D721Med (cell line): ENCODE measurements around the gene ORM1.

Experiments used
- DNase-seq: peaks from one replicate; pipeline ENCODE4 v3.0.0; 2011; ENCODE audit warnings: low spot score; ENCODE audit not compliant: insufficient read length
- FAIRE-seq: peaks from 2 replicates; lab custom pipeline; 2011; peaks lifted over from hg19 to GRCh38; lab: Jason Lieb, UNC
- TF ChIP-seq, protein P1 (sequence below): IDR thresholded peaks from 2 replicates; pipeline ENCODE4 v1.5.1; 2012; ENCODE audit warnings: mild to moderate bottlenecking, control low read depth; ENCODE audit not compliant: insufficient read depth; ENCODE audit errors: missing control alignments

Gene ORM1

DNA sequence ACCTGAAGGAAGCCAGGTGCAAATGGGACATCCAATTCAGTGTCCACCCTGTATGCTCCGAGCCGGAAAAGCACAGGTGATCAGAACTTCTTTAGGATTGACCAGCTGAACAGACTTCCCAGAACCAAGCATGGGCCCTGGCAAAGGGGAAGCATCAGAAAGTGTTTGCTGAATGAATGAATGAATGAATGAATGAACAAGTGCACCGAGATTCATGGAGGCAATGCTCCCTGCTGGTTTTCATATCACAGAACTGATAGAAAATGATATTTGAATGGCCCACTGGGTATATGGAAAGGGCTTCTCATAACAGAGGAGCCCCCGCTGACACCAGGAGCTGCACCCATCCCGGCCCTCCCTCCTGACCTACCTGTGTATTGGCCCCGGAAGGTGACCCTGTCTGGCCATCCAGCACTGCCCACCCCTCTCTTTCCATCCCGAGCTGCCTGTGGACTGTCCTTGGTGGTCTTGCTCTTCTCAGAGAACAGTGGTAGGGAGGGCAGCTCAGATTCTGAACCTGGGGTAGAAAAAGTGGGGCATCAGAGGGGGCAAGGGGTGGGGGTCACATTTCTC is 22.7 kb downstream of the ORM1 start:
- FAIRE-seq: no peak
- no peak for DNase-seq
- TF ChIP-seq, protein P1, sequence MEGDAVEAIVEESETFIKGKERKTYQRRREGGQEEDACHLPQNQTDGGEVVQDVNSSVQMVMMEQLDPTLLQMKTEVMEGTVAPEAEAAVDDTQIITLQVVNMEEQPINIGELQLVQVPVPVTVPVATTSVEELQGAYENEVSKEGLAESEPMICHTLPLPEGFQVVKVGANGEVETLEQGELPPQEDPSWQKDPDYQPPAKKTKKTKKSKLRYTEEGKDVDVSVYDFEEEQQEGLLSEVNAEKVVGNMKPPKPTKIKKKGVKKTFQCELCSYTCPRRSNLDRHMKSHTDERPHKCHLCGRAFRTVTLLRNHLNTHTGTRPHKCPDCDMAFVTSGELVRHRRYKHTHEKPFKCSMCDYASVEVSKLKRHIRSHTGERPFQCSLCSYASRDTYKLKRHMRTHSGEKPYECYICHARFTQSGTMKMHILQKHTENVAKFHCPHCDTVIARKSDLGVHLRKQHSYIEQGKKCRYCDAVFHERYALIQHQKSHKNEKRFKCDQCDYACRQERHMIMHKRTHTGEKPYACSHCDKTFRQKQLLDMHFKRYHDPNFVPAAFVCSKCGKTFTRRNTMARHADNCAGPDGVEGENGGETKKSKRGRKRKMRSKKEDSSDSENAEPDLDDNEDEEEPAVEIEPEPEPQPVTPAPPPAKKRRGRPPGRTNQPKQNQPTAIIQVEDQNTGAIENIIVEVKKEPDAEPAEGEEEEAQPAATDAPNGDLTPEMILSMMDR: no peak

DNA sequence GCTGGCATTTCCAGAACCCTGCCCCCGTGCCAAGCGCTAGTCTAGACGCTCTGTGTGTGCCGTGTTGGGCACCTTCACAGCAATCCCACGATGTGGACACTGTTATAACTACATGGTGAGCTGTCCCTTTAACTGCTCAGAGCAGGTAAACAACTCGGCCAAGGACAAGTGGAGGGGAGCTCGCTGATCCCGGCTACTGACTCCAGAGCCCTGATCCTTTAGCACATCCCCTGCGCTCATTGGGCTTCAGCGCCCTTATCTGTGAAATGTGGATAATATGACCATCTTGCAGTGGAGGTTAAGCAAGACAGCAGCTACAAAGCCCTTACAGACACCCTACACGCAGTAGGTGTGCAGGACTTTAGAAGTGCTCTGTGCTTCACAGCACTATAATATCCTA is 23.2 kb downstream of the ORM1 start:
- DNase-seq (no peak), FAIRE-seq (no peak)
- TF ChIP-seq, protein P1: no peak

DNA sequence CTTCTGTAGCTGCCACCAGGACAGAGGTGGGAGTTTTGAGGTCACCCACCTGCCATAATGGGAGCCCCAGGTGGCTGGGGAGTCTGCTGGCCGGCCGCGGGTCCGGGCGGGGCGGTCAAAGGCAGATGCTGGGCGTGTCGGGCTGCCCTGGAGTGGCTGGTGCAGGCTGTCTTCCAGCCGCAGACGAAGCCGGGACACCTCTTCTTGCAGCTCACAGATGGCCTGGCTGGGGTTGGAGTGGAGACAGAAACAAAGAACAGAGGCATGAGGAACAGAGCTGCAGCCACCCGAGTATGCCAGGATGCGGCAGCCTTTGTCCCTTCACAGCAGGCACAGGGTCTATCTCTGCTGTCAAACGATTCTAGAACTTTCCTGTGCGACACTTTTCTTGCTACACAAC is 24.8 kb downstream of the ORM1 start:
- FAIRE-seq (no peak), DNase-seq (no peak)
- TF ChIP-seq, protein P1: no peak

DNA sequence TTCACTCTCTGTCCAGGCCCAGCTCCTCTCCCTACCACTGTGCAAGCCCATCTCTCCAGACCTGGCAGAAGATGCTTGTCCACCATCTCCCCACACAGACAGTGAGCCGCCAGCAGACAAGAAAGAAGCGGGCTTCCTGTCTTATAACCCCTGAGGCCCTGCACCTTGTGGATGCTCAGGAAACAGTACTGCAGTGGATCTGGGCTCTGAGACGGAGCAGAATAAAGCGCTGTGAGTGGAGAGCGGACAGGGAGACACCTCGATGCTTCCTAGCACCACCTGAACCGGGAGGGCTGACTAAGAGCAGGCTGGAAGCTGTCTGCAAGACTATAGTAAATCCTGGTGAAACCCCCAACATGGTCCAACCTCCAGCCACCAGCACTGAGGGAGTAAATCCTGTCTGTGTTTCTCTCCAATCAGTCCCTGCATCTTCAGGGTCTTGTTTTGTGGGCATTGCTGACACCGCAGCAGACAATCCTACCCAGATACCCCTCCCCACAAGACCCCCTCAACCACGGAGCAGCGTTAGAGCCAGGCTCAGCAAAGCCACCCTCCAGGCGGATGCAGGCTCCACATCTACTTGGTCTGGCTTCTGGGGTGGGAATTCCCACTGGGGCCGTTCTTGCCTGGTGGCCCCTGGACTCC is 25.5 kb downstream of the ORM1 start:
- FAIRE-seq (no peak), DNase-seq (no peak)
- TF ChIP-seq, protein P1: no peak

DNA sequence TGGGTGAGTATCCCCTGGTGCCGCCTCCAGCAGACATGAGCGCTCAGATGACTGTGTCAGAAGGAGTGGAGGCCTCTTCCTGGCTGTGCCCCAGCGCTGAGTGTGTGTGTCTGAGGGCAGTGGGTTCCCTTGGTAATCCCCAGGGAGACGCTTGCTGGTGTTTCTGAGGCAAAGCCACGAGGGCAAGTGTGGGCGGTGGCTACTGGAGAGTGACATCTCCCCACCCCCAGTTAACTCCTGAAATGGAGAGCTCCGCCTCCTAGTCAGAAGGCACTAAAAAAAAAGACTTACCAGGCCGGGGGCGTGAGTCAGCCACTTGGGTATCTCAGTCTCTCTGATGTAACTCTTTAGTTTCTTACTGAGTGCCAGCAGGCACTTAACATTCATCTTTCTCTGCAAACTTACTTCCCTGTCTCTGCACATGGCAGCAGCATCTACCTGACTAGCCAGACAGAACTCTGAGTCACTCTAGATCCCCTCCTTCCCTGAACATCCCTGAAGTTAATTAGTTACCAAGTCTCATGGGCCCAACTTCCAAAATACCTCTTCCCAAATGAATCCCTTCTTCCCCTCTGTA is 26.1 kb downstream of the ORM1 start:
- no peak for DNase-seq
- TF ChIP-seq, protein P1: no peak
- FAIRE-seq: no peak

DNA sequence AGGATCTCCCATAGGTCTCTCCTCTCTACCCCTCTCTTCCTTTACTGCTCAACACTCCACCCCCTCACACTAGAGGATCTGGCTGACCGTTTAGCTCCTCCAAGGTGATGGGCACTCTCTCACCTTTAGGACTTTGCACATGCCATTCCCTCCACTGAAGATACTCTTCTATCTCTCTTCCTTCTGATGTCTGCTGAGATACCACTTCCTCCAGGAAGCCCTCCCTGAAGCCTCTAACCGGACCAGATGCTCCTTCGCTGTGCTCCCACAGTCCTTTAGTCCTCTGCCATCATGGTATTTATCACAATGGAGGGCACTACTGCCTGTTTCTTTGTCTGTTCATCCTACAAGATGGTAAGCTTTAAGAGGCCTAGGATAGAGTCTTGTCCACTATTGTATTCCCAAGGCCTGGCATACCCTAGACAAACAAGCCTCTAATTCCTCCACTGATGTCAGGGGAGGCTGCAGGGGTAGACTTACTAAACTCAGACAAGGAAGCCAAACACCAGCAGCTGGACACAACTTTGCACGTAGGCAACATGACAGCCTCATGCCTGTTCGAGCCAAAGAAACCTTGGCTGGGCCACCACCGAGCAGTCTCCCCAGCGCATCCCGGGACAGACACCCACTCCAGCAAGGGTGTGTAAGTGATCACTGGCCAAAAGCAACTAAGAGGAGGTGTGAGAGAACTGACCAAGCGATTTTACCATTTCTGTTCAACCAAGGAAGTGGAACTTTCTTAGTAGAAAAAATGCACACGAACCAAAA is 27.0 kb downstream of the ORM1 start:
- DNase-seq: no peak
- TF ChIP-seq, protein P1: no peak
- no peak for FAIRE-seq
